ENCODE data around the gene OSBP2.

DNA sequence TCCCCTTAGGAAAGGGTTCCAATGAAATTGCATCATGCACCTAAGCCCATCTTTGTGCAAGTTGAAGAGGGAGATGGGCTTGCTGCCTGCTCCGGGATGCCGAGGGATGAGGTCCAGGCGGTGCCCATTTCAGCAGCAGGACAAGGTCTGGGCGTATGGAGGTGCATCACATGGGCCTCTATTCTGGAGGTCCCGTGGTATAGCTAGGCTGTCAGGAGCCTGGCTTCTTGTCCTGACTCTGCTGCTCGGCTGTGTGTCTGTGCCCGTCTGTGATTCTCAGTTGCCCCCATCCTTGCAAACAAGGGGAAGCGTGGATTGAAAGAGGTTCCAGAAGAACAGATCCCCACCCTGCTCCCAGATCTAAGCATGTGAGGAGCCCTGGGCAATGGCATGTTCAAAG, 130.0 kb downstream of the OSBP2 start:
- TF ChIP-seq POLR2AphosphoS5 (IDR thresholded peaks at IDR 0.05; ENCODE audit: low read depth) (no peak), EZH2 (IDR thresholded peaks at IDR 0.05; ENCODE audit: low read depth, unreplicated experiment) (no peak), NANOG (IDR thresholded peaks at IDR 0.05; ENCODE audit: borderline replicate concordance) (no peak), JUNB (IDR thresholded peaks at IDR 0.05; ENCODE audit: unreplicated experiment) (no peak), EZH2phosphoT487 (IDR thresholded peaks at IDR 0.05; ENCODE audit: unreplicated experiment) (no peak)
- TF ChIP-seq, protein P1, sequence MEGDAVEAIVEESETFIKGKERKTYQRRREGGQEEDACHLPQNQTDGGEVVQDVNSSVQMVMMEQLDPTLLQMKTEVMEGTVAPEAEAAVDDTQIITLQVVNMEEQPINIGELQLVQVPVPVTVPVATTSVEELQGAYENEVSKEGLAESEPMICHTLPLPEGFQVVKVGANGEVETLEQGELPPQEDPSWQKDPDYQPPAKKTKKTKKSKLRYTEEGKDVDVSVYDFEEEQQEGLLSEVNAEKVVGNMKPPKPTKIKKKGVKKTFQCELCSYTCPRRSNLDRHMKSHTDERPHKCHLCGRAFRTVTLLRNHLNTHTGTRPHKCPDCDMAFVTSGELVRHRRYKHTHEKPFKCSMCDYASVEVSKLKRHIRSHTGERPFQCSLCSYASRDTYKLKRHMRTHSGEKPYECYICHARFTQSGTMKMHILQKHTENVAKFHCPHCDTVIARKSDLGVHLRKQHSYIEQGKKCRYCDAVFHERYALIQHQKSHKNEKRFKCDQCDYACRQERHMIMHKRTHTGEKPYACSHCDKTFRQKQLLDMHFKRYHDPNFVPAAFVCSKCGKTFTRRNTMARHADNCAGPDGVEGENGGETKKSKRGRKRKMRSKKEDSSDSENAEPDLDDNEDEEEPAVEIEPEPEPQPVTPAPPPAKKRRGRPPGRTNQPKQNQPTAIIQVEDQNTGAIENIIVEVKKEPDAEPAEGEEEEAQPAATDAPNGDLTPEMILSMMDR (conservative IDR thresholded peaks at IDR 0.05; ENCODE audit: low read depth in 2 of 2): no peak
- TF ChIP-seq, protein P2, sequence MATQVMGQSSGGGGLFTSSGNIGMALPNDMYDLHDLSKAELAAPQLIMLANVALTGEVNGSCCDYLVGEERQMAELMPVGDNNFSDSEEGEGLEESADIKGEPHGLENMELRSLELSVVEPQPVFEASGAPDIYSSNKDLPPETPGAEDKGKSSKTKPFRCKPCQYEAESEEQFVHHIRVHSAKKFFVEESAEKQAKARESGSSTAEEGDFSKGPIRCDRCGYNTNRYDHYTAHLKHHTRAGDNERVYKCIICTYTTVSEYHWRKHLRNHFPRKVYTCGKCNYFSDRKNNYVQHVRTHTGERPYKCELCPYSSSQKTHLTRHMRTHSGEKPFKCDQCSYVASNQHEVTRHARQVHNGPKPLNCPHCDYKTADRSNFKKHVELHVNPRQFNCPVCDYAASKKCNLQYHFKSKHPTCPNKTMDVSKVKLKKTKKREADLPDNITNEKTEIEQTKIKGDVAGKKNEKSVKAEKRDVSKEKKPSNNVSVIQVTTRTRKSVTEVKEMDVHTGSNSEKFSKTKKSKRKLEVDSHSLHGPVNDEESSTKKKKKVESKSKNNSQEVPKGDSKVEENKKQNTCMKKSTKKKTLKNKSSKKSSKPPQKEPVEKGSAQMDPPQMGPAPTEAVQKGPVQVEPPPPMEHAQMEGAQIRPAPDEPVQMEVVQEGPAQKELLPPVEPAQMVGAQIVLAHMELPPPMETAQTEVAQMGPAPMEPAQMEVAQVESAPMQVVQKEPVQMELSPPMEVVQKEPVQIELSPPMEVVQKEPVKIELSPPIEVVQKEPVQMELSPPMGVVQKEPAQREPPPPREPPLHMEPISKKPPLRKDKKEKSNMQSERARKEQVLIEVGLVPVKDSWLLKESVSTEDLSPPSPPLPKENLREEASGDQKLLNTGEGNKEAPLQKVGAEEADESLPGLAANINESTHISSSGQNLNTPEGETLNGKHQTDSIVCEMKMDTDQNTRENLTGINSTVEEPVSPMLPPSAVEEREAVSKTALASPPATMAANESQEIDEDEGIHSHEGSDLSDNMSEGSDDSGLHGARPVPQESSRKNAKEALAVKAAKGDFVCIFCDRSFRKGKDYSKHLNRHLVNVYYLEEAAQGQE (IDR thresholded peaks at IDR 0.05; ENCODE audit: unreplicated experiment): no peak
